Activated CD4-positive, alpha-beta T cell treated with anti-CD3 and anti-CD28 coated beads, Interleukin-2, amount 50 U/mL, for 1 hour (primary cell): ENCODE results near the gene NOTCH1.
"Not testable (repeated sequence)": the region's sequence is repeated elsewhere in the genome, so short reads cannot be mapped to it uniquely, and the experiment has no call there.

ENCODE experiments used
- DNase-seq: peaks from one replicate; pipeline ENCODE4 v3.0.0-alpha.2; 2020

Gene NOTCH1

DNA sequence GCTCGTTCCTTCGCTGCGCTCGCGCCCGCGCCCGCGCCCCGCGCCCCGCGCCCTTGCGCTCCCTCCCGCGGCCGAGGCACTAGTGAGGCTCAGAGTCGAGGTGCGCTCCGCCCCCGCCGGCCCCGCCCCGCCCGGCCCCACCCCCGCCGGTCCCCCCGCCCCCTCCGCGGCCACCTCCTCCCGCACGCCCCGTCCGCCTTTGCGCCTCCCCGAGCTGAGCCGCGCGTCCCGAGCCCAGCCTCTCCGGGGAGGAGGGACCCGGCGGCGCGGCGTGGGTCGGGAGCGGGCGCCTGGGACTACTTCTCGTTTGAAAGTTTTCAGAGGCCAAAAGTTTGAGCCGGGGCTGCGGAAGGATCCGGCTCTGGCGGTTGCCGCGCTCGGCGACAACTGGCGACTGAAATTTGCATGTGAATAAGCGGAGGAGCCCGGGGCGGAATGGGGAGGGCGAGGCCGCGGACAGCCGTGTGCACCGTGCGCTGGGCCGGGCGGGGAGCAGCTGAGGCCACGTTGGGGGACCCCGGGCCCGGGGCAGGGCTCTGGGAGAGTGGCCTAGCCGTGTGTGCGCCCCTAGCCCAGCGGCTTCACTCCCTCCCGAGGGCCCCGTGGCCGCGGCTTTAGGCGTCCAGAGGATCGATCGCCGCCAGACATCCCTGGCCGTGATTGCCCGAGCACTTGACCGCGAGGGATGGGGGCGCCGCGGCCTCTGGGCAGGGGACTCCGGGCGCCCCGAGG lies at the start of gene NOTCH1:
Gene NOTCH1 (minus strand): TSS at position 84 of the 732 bp plus-strand sequence. CDS start 262 bp downstream, outside the sequence.
- DNase-seq = peak; percentile 83

DNA sequence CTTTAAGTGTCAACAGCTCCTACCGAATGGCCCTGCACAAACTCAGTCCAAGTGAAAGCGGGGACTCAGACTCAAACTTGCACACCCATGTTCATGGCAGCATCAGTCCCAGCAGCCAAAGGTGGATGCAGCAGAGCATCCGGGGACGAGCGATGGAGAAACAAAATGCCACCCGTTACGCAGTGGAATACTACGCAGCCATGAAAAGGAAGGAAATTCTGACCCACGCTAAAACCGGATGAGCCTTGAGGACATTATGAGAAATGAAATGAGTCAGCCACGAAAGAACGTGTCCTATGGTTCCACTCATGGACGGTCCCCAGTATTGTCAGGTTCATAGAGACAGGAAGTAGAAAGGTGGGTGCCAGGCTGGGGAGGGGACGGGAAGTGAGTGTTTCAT lies 48.6 kb upstream of the NOTCH1 start:
- DNase-seq = no peak

DNA sequence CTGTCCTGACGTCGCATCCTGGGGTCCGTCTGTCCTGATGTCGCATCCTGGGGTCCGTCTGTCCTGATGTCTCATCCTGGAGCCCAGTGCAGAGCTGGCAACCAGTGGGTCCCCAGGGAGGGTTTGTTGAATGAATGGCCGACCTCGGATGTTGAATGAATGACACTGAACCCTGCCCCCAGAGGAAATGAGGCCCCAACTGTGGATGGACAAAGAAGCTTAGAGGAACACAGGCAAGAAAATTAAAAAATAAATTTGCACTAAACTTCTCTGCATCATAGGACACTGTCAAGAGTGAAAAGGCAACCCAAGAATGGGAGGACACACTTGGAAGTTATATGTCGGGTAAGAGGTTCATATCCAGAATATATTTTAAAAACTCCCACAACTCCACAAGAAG lies 47.7 kb upstream of the NOTCH1 start:
- no peak for DNase-seq

DNA sequence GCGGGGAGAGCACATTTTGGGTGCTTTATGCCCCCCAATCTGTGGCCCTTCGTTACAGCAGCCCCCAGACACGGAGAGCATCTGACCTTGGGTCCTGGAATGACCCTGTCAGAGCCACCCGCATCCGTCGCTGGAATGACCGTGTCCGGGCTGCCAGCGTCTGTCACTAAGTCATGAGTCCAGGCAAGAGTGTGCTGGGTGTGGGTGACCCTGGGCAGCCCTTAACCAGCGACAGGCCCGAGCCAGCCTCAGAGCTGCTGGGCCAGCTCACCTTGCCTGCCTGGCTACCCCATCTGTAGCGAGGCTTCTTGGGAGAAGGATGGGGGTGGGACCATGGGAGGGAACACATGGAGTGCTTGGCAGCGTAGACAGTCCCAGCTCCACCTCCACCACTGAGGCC lies 46.8 kb upstream of the NOTCH1 start:
- no peak for DNase-seq

DNA sequence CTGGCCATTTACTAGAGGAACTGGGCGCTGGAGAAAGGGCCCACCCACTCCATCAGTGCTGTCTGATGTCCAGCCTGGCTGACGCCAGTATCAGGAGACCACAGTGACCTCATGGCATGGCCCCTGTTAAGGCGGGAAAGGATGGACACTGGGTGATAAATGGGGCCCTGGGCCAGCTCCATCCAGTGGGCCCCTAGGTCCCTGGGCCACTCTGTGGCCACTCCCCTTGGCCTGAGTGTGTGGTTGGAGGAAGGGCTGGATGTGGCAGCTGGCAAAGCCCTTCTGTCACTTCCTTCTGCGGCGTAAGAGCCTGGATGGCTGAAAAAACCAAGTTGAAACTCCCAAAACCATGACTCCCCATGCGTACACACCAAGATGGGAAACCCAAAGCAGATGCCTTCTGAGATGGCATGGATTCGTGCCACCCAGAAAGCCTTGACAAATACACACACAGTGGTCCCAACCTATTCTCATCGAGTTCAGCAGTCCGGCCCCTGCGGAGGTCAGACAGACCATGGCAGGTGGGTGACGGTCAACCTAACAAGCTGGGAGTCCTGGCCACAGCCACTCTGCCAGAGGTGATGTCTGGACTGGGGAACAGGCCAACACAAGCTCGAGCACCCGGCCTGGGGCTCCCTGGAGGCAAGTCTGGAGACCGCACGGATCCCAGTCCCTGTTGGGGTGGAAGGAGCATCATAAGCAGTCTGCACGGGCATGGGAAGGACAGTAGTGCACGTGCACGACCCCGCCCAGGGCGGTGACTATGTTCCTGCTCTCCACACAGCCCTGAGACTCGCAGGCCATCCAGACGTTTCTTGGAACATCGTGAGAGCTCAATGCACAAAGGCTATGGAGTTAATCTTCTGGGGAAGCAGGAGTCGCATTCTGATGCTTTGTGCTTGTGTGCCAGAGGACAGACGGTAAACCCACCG lies 45.2 kb upstream of the NOTCH1 start:
- no peak for DNase-seq

DNA sequence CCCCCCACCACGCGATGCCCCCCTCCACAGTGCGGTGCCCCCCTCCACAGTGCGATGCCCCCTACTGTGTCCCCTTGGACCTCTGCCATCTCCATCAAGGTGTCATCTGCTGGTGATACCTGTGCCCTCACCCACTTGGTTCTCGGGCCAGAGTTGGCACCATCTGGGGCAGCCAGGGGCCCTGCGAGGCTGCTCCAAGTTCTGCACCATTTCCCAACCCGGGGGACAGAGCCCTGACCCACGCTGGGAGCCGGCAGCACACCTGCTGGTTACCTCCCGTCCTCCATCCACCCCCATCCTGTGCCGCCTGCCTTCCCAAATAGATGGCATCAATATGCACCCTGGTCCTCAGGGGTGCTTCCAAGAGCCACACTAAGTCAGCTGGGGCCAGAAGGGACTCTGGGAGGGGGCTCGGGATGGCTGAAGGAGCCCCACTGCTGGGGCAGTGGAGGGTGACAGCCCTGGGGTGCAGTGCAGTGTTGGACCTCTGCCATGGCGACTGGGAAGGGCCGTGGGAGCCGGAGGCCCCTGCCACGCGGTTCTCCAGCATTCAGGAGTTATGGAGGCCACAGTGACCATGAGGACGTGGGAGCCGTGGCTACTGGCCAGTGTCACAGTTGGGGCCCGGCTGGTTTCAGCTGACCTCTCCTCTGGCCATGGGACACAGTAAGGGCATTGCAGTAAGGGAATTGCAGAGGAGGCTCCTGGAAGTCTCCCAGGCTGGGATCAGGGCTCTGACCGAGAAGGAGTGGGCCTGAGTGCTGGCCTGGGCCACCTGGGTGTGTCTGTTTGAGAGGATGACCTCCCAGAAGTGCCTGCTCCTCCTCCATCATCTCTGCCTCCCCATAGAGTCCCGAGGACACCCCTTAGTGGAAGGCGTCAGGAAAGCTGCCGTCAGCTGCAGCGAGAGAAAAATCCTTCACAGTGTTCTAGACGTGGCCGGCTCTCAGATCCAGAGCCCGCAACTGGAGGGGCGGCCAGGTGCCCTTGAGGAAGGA lies 44.2 kb upstream of the NOTCH1 start:
- DNase-seq = no peak

DNA sequence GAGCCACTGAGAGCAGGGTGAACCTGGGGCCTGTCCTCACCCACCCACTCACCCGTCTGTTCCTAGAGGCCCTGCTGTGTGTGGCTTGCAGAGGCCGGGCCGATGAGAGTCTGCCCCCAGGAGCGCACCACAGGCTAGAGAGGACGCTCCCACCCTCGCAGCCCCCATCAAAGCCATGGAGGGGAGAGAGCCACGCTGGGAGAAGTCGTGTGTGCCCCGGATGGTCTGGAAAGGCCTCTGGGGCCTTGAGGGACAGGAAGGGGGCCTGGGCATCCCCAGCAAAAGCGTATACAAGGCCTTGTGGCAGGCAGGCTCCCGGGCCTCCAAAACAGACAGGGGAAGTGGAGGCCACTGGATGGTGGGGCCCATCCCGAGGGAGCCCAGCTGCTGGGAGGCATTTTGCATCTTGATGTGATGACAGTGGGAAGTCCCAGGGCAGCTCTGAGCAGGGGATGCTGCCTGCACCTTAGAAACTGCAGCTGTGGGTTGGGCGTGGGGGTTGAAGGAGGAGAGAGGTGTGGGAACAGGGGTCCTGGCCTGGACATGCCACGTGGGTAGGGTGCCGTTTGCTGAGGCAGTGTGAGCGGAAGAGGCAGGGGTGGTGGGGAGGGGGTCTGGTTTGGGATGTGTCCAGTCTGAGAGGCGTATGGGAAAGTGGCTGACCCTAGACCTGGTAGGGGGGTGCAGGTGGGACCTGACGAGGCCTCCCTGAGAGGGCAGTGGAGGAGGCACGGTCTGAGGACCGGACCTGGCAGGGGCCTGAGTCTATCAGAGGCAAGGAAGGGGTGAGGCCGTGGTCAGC lies 43.0 kb upstream of the NOTCH1 start:
- DNase-seq = no peak

DNA sequence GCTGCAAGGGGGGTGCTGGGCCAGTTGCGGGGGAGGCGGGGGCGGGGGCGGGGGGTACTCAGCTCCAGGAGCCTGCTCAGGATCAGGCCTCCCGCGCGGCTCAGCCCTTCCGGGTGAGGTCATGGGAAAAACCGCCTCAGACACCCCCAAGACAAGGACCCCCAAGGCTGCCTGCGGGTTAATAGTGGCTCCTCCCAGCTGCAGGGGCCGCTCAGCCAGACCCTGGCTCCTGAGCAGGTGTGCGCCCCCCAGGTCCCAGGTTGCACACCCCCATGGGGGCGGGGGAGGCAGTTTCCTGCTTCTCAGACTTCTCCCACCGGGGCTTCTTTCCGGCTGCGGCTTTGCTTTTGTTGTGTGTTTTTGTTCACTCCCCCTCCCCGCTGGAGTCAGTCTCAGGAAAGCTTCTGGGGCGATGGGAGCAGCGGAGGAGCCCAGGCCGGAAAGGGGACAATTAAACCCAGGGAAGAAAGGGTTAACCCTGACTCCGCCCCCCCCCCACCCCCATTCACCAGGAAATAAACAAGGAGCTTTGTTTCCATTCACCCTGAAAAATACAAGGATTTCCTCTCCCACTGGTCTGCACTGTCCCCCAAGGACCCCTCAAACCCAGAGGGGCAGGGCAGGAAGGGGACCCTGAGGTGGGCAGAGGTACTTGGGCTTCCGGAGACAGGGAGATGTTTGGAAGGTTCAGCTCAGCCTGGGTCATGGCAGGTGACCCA lies 42.3 kb upstream of the NOTCH1 start:
- peak; percentile 16 for DNase-seq

DNA sequence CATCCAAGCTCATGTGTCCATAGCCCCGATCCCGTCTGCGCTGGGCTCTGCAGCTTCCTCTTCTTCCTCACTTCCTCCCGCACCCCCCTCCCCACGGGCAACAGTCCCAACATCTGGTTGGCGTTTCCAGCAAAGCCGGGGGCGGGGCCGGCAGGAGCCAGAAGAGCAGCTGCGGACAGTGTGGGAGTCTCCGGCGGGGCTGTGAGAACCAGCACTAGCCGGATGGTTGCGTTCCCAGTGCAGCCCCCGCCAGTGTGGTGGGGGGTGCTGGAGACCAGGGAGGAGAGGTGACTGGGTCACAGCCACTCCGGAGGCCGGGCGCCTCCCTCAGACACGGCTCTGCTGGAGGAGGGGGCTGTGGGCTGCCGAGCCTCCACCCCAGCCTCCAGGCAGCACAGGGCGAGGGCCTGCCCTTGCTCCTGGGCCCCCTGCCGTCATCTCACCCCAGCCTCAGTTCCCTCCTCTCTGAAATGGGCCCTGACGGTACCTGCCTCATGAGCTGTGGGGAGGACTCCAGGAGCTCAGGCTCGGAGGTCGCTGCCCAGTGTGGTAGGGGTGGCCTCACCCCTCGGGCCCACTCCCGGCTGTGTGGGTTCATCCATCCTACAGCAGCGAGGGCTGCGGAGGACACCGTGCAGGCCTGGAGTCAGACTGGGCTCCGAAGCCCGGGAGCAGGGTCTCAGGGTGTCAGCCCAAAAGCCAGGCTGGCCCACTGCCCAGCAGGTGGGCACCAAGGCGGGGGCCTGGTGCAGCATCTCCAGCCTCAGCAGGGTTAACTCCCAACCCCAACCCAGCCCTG lies 41.5 kb upstream of the NOTCH1 start:
- DNase-seq = no peak

DNA sequence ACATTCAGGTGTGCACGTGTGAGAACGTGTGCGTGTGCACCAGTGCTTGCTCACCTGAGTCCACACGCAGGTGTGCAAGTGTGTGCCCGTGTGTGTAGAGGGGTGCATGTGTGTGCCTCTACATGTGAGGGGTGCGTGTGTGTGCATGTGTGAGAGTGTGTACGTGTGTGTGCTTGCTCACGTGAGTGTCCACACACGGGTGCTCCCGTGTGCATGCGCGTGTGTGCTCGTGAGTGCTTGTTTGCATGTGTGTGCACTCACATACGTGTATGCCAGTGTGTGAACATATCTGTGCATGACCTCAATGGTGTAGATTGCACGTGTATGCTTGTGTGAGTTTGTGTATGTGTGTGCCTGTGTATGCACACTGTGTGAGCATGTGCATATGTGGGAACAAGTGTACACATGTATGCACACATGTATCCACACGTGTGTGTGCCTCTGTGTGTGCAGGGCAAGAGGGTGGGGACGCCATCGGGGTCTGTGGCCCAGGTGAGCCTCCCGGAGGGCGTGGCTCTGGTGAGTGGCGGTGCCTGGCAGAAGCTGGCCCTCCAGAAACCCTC lies 40.6 kb upstream of the NOTCH1 start:
- DNase-seq = no peak

DNA sequence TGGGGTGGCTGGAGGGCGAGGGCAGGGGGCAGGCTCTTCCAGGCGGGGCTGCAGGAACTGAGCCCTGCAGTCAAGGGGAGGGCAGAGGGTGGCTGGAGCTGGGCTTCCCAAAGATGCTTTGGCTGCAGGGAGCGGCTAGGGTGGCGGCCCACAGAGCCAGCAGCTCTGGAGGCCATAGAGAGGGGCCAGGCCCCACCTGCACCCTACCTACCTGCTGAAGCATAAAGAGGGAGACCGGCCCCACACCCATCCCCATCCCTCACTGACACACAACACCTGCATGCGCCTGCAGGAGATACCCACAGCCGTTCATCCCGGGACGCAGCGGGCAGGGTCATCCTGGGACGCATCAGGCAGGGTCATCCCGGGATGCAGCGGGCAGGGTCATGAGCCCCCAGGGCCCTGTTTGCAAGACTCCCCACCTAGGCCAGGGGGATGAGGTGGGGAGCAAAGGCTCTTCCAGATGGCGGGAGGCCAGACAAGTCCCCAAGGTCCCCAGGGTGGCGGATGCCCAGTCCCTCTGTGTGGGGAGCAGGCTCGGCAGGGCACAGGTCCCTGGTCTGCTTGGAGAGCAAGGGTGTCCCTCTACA lies 39.8 kb upstream of the NOTCH1 start:
- no peak for DNase-seq

DNA sequence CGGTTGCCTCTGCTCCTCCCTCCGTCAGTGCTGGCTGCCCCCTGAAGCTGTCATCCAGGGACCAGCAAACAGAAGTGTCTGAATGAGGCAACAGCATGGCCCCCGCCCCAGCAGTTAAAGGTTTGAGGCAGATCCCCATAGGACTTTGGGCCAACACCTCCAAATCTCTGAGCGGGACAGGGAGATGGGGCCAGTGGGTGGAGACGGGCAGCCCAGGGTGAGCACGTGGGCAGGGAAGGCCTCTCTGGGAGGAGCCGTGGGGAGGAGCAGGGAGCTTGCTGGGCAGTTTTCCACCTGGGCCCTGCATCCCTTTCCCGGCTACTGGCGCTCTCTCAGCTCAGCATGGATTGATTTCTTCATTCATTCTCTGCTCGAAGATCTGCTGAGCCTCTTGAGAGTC lies 39.1 kb upstream of the NOTCH1 start:
- no peak for DNase-seq

DNA sequence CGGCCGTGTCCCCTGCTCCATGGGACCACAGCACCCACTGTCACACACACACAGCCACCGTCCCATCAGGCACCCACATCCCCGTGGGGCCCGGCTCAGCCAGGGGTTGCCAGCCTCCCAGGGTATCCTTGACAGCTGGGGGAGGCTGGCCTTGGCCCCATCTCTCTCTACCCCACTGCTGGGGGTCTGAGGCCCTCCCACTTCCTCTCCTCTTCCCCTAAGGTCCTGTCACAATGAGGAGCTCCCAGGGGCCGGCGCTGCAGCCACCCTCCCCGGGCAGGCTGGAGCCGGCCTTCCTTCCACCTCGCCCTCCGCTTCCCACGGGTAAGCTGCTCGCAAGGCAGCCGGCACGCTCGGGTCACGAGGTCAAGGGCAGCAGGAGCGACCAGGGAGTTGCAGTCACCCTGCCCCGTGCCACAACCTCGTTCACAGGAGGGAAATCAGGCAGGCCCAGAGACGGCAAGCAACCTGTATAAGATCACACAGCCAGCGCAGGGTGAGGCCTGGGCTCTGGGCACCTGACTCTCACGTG lies 38.6 kb upstream of the NOTCH1 start:
- DNase-seq = no peak

DNA sequence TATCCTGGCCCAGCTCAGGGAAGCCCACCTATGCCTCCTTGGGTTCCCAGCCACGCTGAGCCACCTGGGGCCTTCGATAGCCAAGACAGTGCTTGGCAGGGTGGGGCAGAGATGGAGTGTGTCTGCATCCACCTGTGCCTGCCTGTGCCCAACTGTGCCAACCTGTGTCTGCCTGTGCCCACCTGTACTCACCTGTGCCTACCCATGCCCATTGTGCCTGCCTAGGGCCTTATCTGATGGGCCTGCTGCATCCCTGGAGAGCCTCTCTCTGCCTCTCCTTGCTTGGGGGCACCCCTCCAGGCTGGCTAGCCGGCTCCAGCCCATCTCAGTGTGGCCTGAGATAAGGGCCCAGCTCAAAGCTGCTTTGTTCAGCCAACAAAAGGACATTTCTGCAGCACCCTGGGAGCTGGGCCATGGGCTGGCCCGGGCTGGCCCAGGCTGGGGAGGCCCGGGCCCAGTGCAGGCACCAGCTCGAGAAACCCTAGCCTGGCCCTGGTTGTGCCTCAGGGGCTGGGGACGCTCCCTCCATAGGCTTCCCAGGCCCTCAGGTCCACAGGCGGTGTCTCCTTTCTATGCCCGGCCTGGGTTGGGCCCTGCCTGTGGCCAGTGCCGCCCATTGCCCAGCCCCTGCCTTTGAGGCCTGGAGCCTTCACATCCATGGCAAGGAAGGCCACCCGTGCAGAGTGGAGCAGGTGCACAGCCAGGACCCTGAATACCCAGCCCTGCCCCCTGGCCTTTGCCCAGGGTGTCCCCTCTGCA lies 37.3 kb upstream of the NOTCH1 start:
- DNase-seq = no peak

DNA sequence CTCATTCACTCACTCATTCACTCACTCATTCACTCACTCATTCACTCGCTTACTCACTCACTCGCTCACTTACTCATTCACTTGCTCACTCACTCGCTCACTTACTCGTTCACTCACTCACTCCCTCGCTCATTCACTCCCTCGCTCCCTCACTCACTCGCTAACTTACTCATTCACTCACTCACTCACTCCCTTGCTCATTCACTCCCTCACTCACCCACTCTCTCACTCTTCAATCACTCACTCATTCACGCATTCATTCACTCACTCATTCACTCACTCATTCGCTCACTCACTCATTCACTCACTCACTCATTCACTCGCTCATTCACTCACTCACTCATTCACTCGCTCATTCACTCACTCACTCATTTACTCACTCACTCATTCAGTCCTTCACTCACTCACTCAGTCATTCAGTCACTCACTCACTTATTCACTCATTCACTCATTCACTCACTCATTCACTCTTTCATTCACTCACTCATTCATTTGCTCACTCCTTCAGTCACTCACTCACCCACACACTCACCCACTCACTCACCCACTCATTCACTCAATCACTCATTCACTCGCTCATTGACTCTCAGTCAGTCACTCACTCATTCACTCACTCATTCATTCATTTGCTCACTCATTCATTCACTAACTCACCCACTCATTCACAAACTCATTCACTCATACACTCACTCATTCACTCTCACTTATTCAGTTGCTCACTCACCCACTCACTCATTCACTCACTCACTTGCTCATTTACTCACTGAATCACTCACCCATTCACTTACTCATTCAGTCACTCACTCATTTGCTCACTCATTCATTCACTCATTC lies 36.0 kb upstream of the NOTCH1 start:
- no peak for DNase-seq

DNA sequence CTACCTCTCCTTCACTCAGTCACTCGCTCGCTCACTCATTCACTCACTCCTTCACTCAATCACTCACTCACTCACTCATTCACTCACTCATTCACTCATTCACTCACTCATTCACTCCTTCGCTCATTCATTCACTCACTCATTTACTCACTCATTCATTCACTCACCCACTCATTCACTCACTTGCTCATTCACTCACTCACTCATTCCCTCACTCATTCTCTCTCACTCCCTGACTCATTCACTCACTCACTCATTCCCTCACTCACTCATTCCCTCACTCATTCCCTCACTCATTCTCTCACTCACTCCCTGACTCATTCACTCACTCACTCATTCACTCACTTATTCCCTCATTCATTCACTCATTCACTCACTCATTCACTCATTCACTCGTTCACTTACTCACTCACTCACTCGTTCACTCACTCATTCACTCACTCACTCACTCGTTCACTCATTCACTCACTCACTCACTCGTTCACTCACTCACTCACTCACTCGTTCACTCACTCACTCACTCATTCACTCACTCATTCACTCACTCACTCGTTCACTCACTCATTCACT lies 33.9 kb upstream of the NOTCH1 start:
- not testable (repeated sequence) for DNase-seq
